H1 (cell line): ENCODE data around the gene COX5A. TPM values are rescaled to one million over a fixed set of nuclear protein-coding genes. Genes with fewer than 3 reads are reported as not detected.

Source experiments
- CTCF ChIA-PET: fragments of 300-600 bp; sonication (Branson Sonifier 250); formaldehyde crosslinking; loops from one replicate; lab custom pipeline; 2021; ENCODE audit not compliant: partially characterized antibody; lab: Charles Lee
- POLR2A ChIA-PET: fragments of 300-600 bp; sonication (Branson Sonifier 250); formaldehyde crosslinking; loops from one replicate; lab custom pipeline; 2021; ENCODE audit warnings: inconsistent platforms; ENCODE audit not compliant: partially characterized antibody; lab: Charles Lee
- DNase-seq, 2 experiments: peaks; one replicate each; pipeline versions ENCODE4 v3.0.0 to v3.0.0-alpha.2; 2010 to 2022; ENCODE audit warnings: low spot score in 2 of 2, low read depth in 1 of 2, mixed read lengths in 1 of 2
- FAIRE-seq: peaks from 2 replicates; lab custom pipeline; 2011; peaks lifted over from hg19 to GRCh38; lab: Jason Lieb, UNC
- H2AFZ ChIP-seq: 2 replicates; pipeline ENCODE4 v1.8.1; 2012; ENCODE audit warnings: low read length, inconsistent platforms
- H2AK5ac ChIP-seq: 2 replicates; pipeline ENCODE4 v1.6.1; 2013; ENCODE audit warnings: low read depth, low read length
- H2BK120ac ChIP-seq: replicated peaks from 2 replicates; pipeline ENCODE3; 2013; ENCODE audit warnings: low read depth, low read length, inconsistent platforms
- H2BK12ac ChIP-seq: 2 replicates; pipeline ENCODE4 v1.6.1; 2013; ENCODE audit warnings: low read depth, low read length
- H2BK15ac ChIP-seq: 2 replicates; pipeline ENCODE4 v1.6.1; 2013; ENCODE audit warnings: low read length
- H2BK20ac ChIP-seq: 2 replicates; pipeline ENCODE4 v1.6.1; 2013; ENCODE audit warnings: low read length
- H2BK5ac ChIP-seq: 2 replicates; pipeline ENCODE4 v1.6.1; 2013; ENCODE audit warnings: low read depth, low read length
- H3K14ac ChIP-seq: 2 replicates; pipeline ENCODE4 v1.6.1; 2013; ENCODE audit warnings: inconsistent platforms; ENCODE audit not compliant: insufficient read length
- H3K18ac ChIP-seq: 2 replicates; pipeline ENCODE4 v1.6.1; 2013; ENCODE audit warnings: low read length; ENCODE audit errors: extremely low read depth
- H3K23ac ChIP-seq: 2 replicates; pipeline ENCODE4 v1.6.1; 2013; ENCODE audit warnings: inconsistent platforms; ENCODE audit not compliant: insufficient read length
- H3K23me2 ChIP-seq: 2 replicates; pipeline ENCODE4 v1.6.1; 2013; ENCODE audit warnings: low read depth, low read length
- H3K27ac ChIP-seq: 2 replicates; pipeline ENCODE4 v1.6.1; 2011; ENCODE audit warnings: low read depth, low read length, inconsistent platforms
- H3K27me3 ChIP-seq, 4 experiments: replicated peaks in 1 of 4; 1 replicate in 1 of 4; 2 replicates in 3 of 4; pipeline versions ENCODE4 v1.6.1 to v1.8.1; 2011 to 2013; ENCODE audit warnings: low read length in 3 of 4, mild to moderate bottlenecking in 3 of 4, inconsistent platforms in 2 of 4, mixed read lengths in 2 of 4, moderate library complexity in 1 of 4; ENCODE audit not compliant: control insufficient read depth in 3 of 4, insufficient read depth in 3 of 4; ENCODE audit errors: extremely low read depth in 1 of 4
- H3K36me3 ChIP-seq, 4 experiments: 2 replicates each; pipeline versions ENCODE4 v1.6.1 to v1.8.1; 2011 to 2013; ENCODE audit warnings: mild to moderate bottlenecking in 4 of 4, low read length in 3 of 4, moderate library complexity in 2 of 4, control low read depth in 1 of 4, inconsistent platforms in 1 of 4; ENCODE audit not compliant: insufficient read depth in 4 of 4, control insufficient read depth in 2 of 4
- H3K4ac ChIP-seq: replicated peaks from 2 replicates; pipeline ENCODE3; 2013; ENCODE audit warnings: low read length, low read depth, mixed read lengths, inconsistent platforms; ENCODE audit not compliant: insufficient read length
- H3K4me1 ChIP-seq, 4 experiments: replicated peaks in 1 of 4; 1 replicate in 1 of 4; 2 replicates in 3 of 4; pipeline versions ENCODE4 v1.6.1 to v1.8.1; 2011 to 2013; ENCODE audit warnings: low read length in 3 of 4, inconsistent platforms in 2 of 4, mixed read lengths in 1 of 4; ENCODE audit not compliant: insufficient read depth in 4 of 4, control insufficient read depth in 3 of 4
- H3K4me2 ChIP-seq, 2 experiments: 2 replicates each; pipeline versions ENCODE4 v1.6.1 to v1.8.1; 2011 to 2013; ENCODE audit warnings: low read depth in 2 of 2, low read length in 2 of 2, control low read depth in 1 of 2, inconsistent platforms in 1 of 2, mild to moderate bottlenecking in 1 of 2; ENCODE audit not compliant: insufficient read depth in 1 of 2
- H3K4me3 ChIP-seq, 4 experiments: fragments of 200-600, 300-600 bp in 1 of 4; sonication (generic), shearing (Covaris generic), sonication (Bioruptor Twin) in 1 of 4; 2 replicates each; pipeline versions ENCODE4 v1.5.1 to v1.8.1; 2011 to 2016; ENCODE audit warnings: low read length in 4 of 4, low read depth in 3 of 4, control low read depth in 2 of 4, inconsistent platforms in 2 of 4, mild to moderate bottlenecking in 2 of 4, mixed read lengths in 1 of 4, moderate library complexity in 1 of 4; ENCODE audit not compliant: insufficient read depth in 2 of 4; ENCODE audit errors: extremely low read depth in 1 of 4
- H3K56ac ChIP-seq: replicated peaks from 2 replicates; pipeline ENCODE3; 2013; ENCODE audit warnings: low read depth, mild to moderate bottlenecking, mixed read lengths, low read length, inconsistent platforms; ENCODE audit not compliant: insufficient read length
- H3K79me1 ChIP-seq: 2 replicates; pipeline ENCODE4 v1.6.1; 2013; ENCODE audit warnings: low read depth, low read length, control low read depth
- H3K79me2 ChIP-seq, 2 experiments: 2 replicates each; pipeline versions ENCODE4 v1.6.1 to v1.8.1; 2012 to 2013; ENCODE audit warnings: low read length in 2 of 2, mild to moderate bottlenecking in 2 of 2, inconsistent platforms in 1 of 2; ENCODE audit not compliant: insufficient read depth in 2 of 2, control insufficient read depth in 1 of 2
- H3K9ac ChIP-seq, 4 experiments: replicated peaks in 1 of 4; 1 replicate in 1 of 4; 2 replicates in 3 of 4; pipeline versions ENCODE4 v1.6.1 to v1.8.1; 2011 to 2013; ENCODE audit warnings: low read depth in 3 of 4, low read length in 3 of 4, control low read depth in 2 of 4, mild to moderate bottlenecking in 2 of 4, moderate library complexity in 2 of 4, inconsistent platforms in 1 of 4; ENCODE audit errors: extremely low read depth in 1 of 4
- H3K9me3 ChIP-seq, 2 experiments: 2 replicates each; pipeline versions ENCODE4 v1.6.1 to v1.8.1; 2012 to 2013; ENCODE audit warnings: mild to moderate bottlenecking in 2 of 2, moderate library complexity in 2 of 2, control low read depth in 1 of 2, inconsistent platforms in 1 of 2, low read depth in 1 of 2, low read length in 1 of 2, mixed read lengths in 1 of 2; ENCODE audit not compliant: insufficient read depth in 2 of 2
- H4K20me1 ChIP-seq, 2 experiments: replicated peaks in 1 of 2; 2 replicates each; pipeline versions ENCODE3 to v1.8.1; 2011 to 2013; ENCODE audit warnings: inconsistent platforms in 2 of 2, low read length in 2 of 2, mild to moderate bottlenecking in 1 of 2; ENCODE audit not compliant: insufficient read depth in 2 of 2, control insufficient read depth in 1 of 2
- H4K5ac ChIP-seq: 2 replicates; pipeline ENCODE4 v1.6.1; 2013; ENCODE audit warnings: low read length, low read depth, mixed read lengths, inconsistent platforms; ENCODE audit not compliant: insufficient read length
- H4K8ac ChIP-seq: 2 replicates; pipeline ENCODE4 v1.8.0; 2013; ENCODE audit warnings: mild to moderate bottlenecking, moderate library complexity, low read length, inconsistent platforms; ENCODE audit not compliant: insufficient read depth; ENCODE audit errors: extremely low read depth
- H4K91ac ChIP-seq: replicated peaks from 2 replicates; pipeline ENCODE3; 2013; ENCODE audit warnings: low read length, mixed read lengths, inconsistent platforms; ENCODE audit not compliant: insufficient read length
- GABPA ChIP-seq: IDR thresholded peaks from 2 replicates; pipeline ENCODE4 v1.6.1; 2011; ENCODE audit warnings: mild to moderate bottlenecking, low read length, moderate library complexity, borderline replicate concordance; ENCODE audit not compliant: insufficient read depth
- KDM5A ChIP-seq: fragments of 200-600 bp; IDR thresholded peaks from 2 replicates; pipeline ENCODE4 v1.7.1; 2012; ENCODE audit warnings: mild to moderate bottlenecking, low read length, inconsistent platforms, mixed read lengths
- POU5F1 ChIP-seq: IDR thresholded peaks from 2 replicates; pipeline ENCODE4 v1.6.1; 2011; ENCODE audit warnings: low read depth, mild to moderate bottlenecking, low read length, moderate library complexity
- SIX5 ChIP-seq: IDR thresholded peaks from 2 replicates; pipeline ENCODE4 v1.6.1; 2011; ENCODE audit warnings: mild to moderate bottlenecking, low read depth, low read length
- SRF ChIP-seq: IDR thresholded peaks from 2 replicates; pipeline ENCODE4 v1.6.1; 2011; ENCODE audit warnings: mild to moderate bottlenecking, low read depth, low read length, moderate library complexity
- TAF7 ChIP-seq: optimal IDR thresholded peaks from 2 replicates; pipeline ENCODE3; 2011; ENCODE audit warnings: low read depth, mild to moderate bottlenecking, inconsistent platforms, low read length, moderate library complexity, borderline replicate concordance
- WGBS, 2 experiments: shearing (Covaris generic) in 1 of 2; methylation state at CpG; one replicate each; pipeline versions ENCODE4 v1.1.6 to v1.1.7; 2013 to 2015; ENCODE audit warnings: low lambda C conversion rate in 2 of 2, mixed read lengths in 2 of 2, inconsistent platforms in 1 of 2, low coverage in 1 of 2, missing lambda C conversion rate in 1 of 2; ENCODE audit not compliant: insufficient replicate concordance in 2 of 2, insufficient coverage in 1 of 2, insufficient read length in 1 of 2; ENCODE audit errors: extremely low coverage in 1 of 2, missing lambda C conversion rate in 1 of 2; 5-methylcytosine and 5-hydroxymethylcytosine counted together
- polyA plus RNA-seq, 7 experiments: library from polyadenylated mRNA; depleted of rRNA in 3 of 7; stranded (reverse) in 5 of 7; unstranded in 2 of 7; fragments of >200 nt in 5 of 7; fragments of 200-250 nt in 2 of 7; gene quantifications; 1 replicate in 5 of 7; 2 replicates in 1 of 7; 4 replicates in 1 of 7; pipeline versions ENCODE4 v1.2.1 to v1.2.3, GENCODE V29; 2011 to 2013; ENCODE audit warnings: missing spikeins in 2 of 7, mixed read lengths in 2 of 7
- total RNA-seq: library from RNA; stranded (reverse); fragmentation: NEBNext Ultra II Directional; extraction: Animal tissue kit (Norgen Biotek cat#: 25700); gene quantifications from 2 replicates; pipeline ENCODE4 v1.2.1, GENCODE V29; 2021

Gene COX5A
- total and polyA plus RNA-seq, 2 of the 8 experiments (the other 6 are each of a cell fraction or from before 2014, with no cell fraction given), result 270 to 367 TPM

GRCh38 chr15:74903676-74904075 is 34.2 kb downstream of the COX5A start:
- Histone ChIP-seq H3K4me3 (no peak overlapping the region), H2BK120ac (no peak overlapping the region), H3K56ac (no peak overlapping the region), H3K4ac (no peak overlapping the region), H2BK5ac (no peak overlapping the region), H4K20me1 (peaks cover 3 to 7% of the 10 kb centered on the region in 2 experiments), H3K18ac (no peak overlapping the region), H3K27me3 (no peaks in the 10 kb centered on the region), H2BK20ac (no peak overlapping the region), H3K23ac (no peak overlapping the region), H4K8ac (no peak overlapping the region), H3K4me1 (peaks cover 2 to 4% (median 3%) of the 10 kb centered on the region in 4 experiments), H4K5ac (no peak overlapping the region), H3K36me3 (peaks cover 25 to 58% (median 42%) of the 10 kb centered on the region in 4 experiments), H2BK15ac (no peak overlapping the region), H3K14ac (no peak overlapping the region), H3K79me2 (peaks cover 0 to 15% of the 10 kb centered on the region in 2 experiments; a peak in 2 of 4 replicates), H3K23me2 (peaks cover 6% of the 10 kb centered on the region; the same call in 1 of the 2 replicates), H2AFZ (no peak overlapping the region), H2AK5ac (no peak overlapping the region), H3K79me1 (no peaks in the 10 kb centered on the region), H3K27ac (no peak overlapping the region), H3K4me2 (no peak overlapping the region), H3K9ac (no peak overlapping the region), H3K9me3 (no peaks in the 10 kb centered on the region), H4K91ac (no peak overlapping the region)
- ChIA-PET POLR2A (interaction anchor here (0.9 to 11.9 kb wide), 4 partner anchors 9 to 62 kb away, joined by 3 to 116 read pairs (median 44); partner anchors contain the start of gene MPI), CTCF (interaction anchor here (0.9 to 7.8 kb wide), 10 partner anchors 9 to 134 kb away, joined by 3 to 54 read pairs (median 4); partner anchors contain the start of gene MPI)
- DNase-seq (no peak), FAIRE-seq (no peak)
- WGBS, 2 experiments, result 85% methylated on average over 1 of the region's 1 CpG; no CpG with 5 or more reads in 1 of the 2 experiments
- TF ChIP-seq SIX5 (no peak), GABPA (no peak), SRF (no peak), TAF7 (no peak), KDM5A (no peak), POU5F1 (no peak)
- TF ChIP-seq, all 59 proteins: peak for 0
- H2BK12ac ChIP-seq, result no peak overlapping the region
